ENCODE measurements around the gene LAT. TPM values are rescaled to one million over a fixed set of nuclear protein-coding genes. Genes with fewer than 3 reads are reported as not detected.

LAT gene
- total and polyA plus RNA-seq, 7 donors, result 1.6 to 2.1 (median 1.8) TPM

- no peak overlapping the region for H3K27ac ChIP-seq
- no peaks in the 10 kb centered on the region for H3K27me3 ChIP-seq (ENCODE audit: insufficient read depth in 3 of 3, low read length in 2 of 3)
- no peak for TF ChIP-seq CTCF (IDR thresholded peaks at IDR 0.05)
- ATAC-seq (no peak), DNase-seq (no peak)
- peaks cover 0 to 68% of the 10 kb centered on the region in 2 donors for H3K36me3 ChIP-seq (ENCODE audit: insufficient read depth in 1 of 2, low read depth in 1 of 2)
- peaks cover 7% of the 10 kb centered on the region for H3K9me3 ChIP-seq
- no peak overlapping the region for H3K4me3 ChIP-seq
- 95 to 98% (median 95%) methylated on average over 13 of the region's 13 CpGs for WGBS, 3 donors
- intact Hi-C loops (cut with DNase I), result no loop called here
- no peaks in the 10 kb centered on the region for H3K4me1 ChIP-seq
Observed at GRCh38 chr16:28986492-28986891, 1.6 kb downstream of the LAT start.

- DNase-seq (no peak), ATAC-seq (no peak)
- no peak overlapping the region for H3K27ac ChIP-seq
- H3K27me3 ChIP-seq (ENCODE audit: insufficient read depth in 3 of 3, low read length in 2 of 3), result no peaks in the 10 kb centered on the region
- peaks cover 7% of the 10 kb centered on the region for H3K9me3 ChIP-seq
- TF ChIP-seq CTCF (IDR thresholded peaks at IDR 0.05), result no peak
- WGBS, 3 donors, result 98 to 99% (median 99%) methylated on average over 4 of the region's 4 CpGs
- H3K4me1 ChIP-seq, result no peaks in the 10 kb centered on the region
- intact Hi-C loops (cut with DNase I), result no loop called here
- H3K36me3 ChIP-seq (ENCODE audit: insufficient read depth in 1 of 2, low read depth in 1 of 2), result peaks cover 0 to 60% of the 10 kb centered on the region in 2 donors
- no peak overlapping the region for H3K4me3 ChIP-seq
Observed at GRCh38 chr16:28987170-28987853, 2.5 kb downstream of the LAT start.

- Histone ChIP-seq H3K36me3 (ENCODE audit: insufficient read depth in 1 of 2, low read depth in 1 of 2) (peaks cover 0 to 40% of the 10 kb centered on the region in 2 donors), H3K27ac (no peak overlapping the region), H3K9me3 (peaks cover 7% of the 10 kb centered on the region), H3K4me3 (no peak overlapping the region), H3K4me1 (no peaks in the 10 kb centered on the region), H3K27me3 (ENCODE audit: insufficient read depth in 3 of 3, low read length in 2 of 3) (no peaks in the 10 kb centered on the region)
- DNase-seq (no peak), ATAC-seq (no peak)
- WGBS, 3 donors, result 94 to 97% (median 94%) methylated on average over 12 to 14 of the region's 14 CpGs
- TF ChIP-seq CTCF (IDR thresholded peaks at IDR 0.05), result no peak
- intact Hi-C loops (cut with DNase I), result no loop called here
Observed at GRCh38 chr16:28989363-28989762, 4.5 kb downstream of the LAT start.

- Histone ChIP-seq H3K4me3 (no peak overlapping the region), H3K4me1 (no peaks in the 10 kb centered on the region), H3K27me3 (ENCODE audit: insufficient read depth in 3 of 3, low read length in 2 of 3) (peaks cover 0 to 1% (median 0%) of the 10 kb centered on the region in 3 donors), H3K9me3 (peaks cover 7% of the 10 kb centered on the region), H3K36me3 (ENCODE audit: insufficient read depth in 1 of 2, low read depth in 1 of 2) (peaks cover 0 to 32% of the 10 kb centered on the region in 2 donors), H3K27ac (no peak overlapping the region)
- DNase-seq (no peak), ATAC-seq (no peak)
- WGBS, 3 donors, result 90 to 94% (median 90%) methylated on average over 11 of the region's 11 CpGs
- no peak for TF ChIP-seq CTCF (IDR thresholded peaks at IDR 0.05)
- intact Hi-C loops (cut with DNase I), result no loop called here
Observed at GRCh38 chr16:28990375-28991040, 5.7 kb downstream of the LAT start.
